Vagina (tissue), 2 donors: Measurements from ENCODE around the gene FAM135A.

ENCODE experiments used
- CTCF ChIP-seq, 3 experiments: fragments of 450-650 bp in 2 of 3; fragments of 200-600 bp in 1 of 3; sonication (generic) in 1 of 3; IDR thresholded peaks; one replicate each; pipeline ENCODE4 v1.5.1; 2017 to 2019; ENCODE audit warnings: antibody characterized with exemption in 3 of 3, mild to moderate bottlenecking in 2 of 3, moderate library complexity in 2 of 3
- POLR2AphosphoS5 ChIP-seq, 2 donors: sonication (generic); formaldehyde crosslinking; IDR thresholded peaks; one replicate each; pipeline ENCODE4 v1.9.0; 2017; ENCODE audit warnings: antibody characterized with exemption in 2 of 2, mild to moderate bottlenecking in 2 of 2, low read depth in 1 of 2; ENCODE audit not compliant: insufficient read depth in 1 of 2

- TF ChIP-seq CTCF (IDR thresholded peaks at IDR 0.05) = no peak
- no peak for TF ChIP-seq POLR2AphosphoS5 (IDR thresholded peaks at IDR 0.05; ENCODE audit: insufficient read depth in 1 of 2, low read depth in 1 of 2)
Measured at GRCh38 chr6:70370496-70370895, 42.8 kb upstream of the FAM135A start.
